H1 (cell line): ENCODE results near the gene HNF1B. TPM values are rescaled to one million over a fixed set of nuclear protein-coding genes. Genes with fewer than 3 reads are reported as not detected.

Experiments used
- CTCF ChIA-PET: fragments of 300-600 bp; sonication (Branson Sonifier 250); formaldehyde crosslinking; loops from one replicate; lab custom pipeline; 2021; ENCODE audit not compliant: partially characterized antibody; lab: Charles Lee
- POLR2A ChIA-PET: fragments of 300-600 bp; sonication (Branson Sonifier 250); formaldehyde crosslinking; loops from one replicate; lab custom pipeline; 2021; ENCODE audit warnings: inconsistent platforms; ENCODE audit not compliant: partially characterized antibody; lab: Charles Lee
- DNase-seq, 2 experiments: peaks; one replicate each; pipeline versions ENCODE4 v3.0.0 to v3.0.0-alpha.2; 2010 to 2022; ENCODE audit warnings: low spot score in 2 of 2, low read depth in 1 of 2, mixed read lengths in 1 of 2
- FAIRE-seq: peaks from 2 replicates; lab custom pipeline; 2011; peaks lifted over from hg19 to GRCh38; lab: Jason Lieb, UNC
- H2AFZ ChIP-seq: 2 replicates; pipeline ENCODE4 v1.8.1; 2012; ENCODE audit warnings: low read length, inconsistent platforms
- H2AK5ac ChIP-seq: 2 replicates; pipeline ENCODE4 v1.6.1; 2013; ENCODE audit warnings: low read depth, low read length
- H2BK120ac ChIP-seq: replicated peaks from 2 replicates; pipeline ENCODE3; 2013; ENCODE audit warnings: low read depth, low read length, inconsistent platforms
- H2BK12ac ChIP-seq: 2 replicates; pipeline ENCODE4 v1.6.1; 2013; ENCODE audit warnings: low read depth, low read length
- H2BK15ac ChIP-seq: 2 replicates; pipeline ENCODE4 v1.6.1; 2013; ENCODE audit warnings: low read length
- H2BK20ac ChIP-seq: 2 replicates; pipeline ENCODE4 v1.6.1; 2013; ENCODE audit warnings: low read length
- H2BK5ac ChIP-seq: 2 replicates; pipeline ENCODE4 v1.6.1; 2013; ENCODE audit warnings: low read depth, low read length
- H3K14ac ChIP-seq: 2 replicates; pipeline ENCODE4 v1.6.1; 2013; ENCODE audit warnings: inconsistent platforms; ENCODE audit not compliant: insufficient read length
- H3K18ac ChIP-seq: 2 replicates; pipeline ENCODE4 v1.6.1; 2013; ENCODE audit warnings: low read length; ENCODE audit errors: extremely low read depth
- H3K23ac ChIP-seq: 2 replicates; pipeline ENCODE4 v1.6.1; 2013; ENCODE audit warnings: inconsistent platforms; ENCODE audit not compliant: insufficient read length
- H3K23me2 ChIP-seq: 2 replicates; pipeline ENCODE4 v1.6.1; 2013; ENCODE audit warnings: low read depth, low read length
- H3K27ac ChIP-seq: 2 replicates; pipeline ENCODE4 v1.6.1; 2011; ENCODE audit warnings: low read depth, low read length, inconsistent platforms
- H3K27me3 ChIP-seq, 4 experiments: replicated peaks in 1 of 4; 1 replicate in 1 of 4; 2 replicates in 3 of 4; pipeline versions ENCODE4 v1.6.1 to v1.8.1; 2011 to 2013; ENCODE audit warnings: low read length in 3 of 4, mild to moderate bottlenecking in 3 of 4, inconsistent platforms in 2 of 4, mixed read lengths in 2 of 4, moderate library complexity in 1 of 4; ENCODE audit not compliant: control insufficient read depth in 3 of 4, insufficient read depth in 3 of 4; ENCODE audit errors: extremely low read depth in 1 of 4
- H3K36me3 ChIP-seq, 4 experiments: 2 replicates each; pipeline versions ENCODE4 v1.6.1 to v1.8.1; 2011 to 2013; ENCODE audit warnings: mild to moderate bottlenecking in 4 of 4, low read length in 3 of 4, moderate library complexity in 2 of 4, control low read depth in 1 of 4, inconsistent platforms in 1 of 4; ENCODE audit not compliant: insufficient read depth in 4 of 4, control insufficient read depth in 2 of 4
- H3K4ac ChIP-seq: replicated peaks from 2 replicates; pipeline ENCODE3; 2013; ENCODE audit warnings: low read length, low read depth, mixed read lengths, inconsistent platforms; ENCODE audit not compliant: insufficient read length
- H3K4me1 ChIP-seq, 4 experiments: replicated peaks in 1 of 4; 1 replicate in 1 of 4; 2 replicates in 3 of 4; pipeline versions ENCODE4 v1.6.1 to v1.8.1; 2011 to 2013; ENCODE audit warnings: low read length in 3 of 4, inconsistent platforms in 2 of 4, mixed read lengths in 1 of 4; ENCODE audit not compliant: insufficient read depth in 4 of 4, control insufficient read depth in 3 of 4
- H3K4me2 ChIP-seq, 2 experiments: 2 replicates each; pipeline versions ENCODE4 v1.6.1 to v1.8.1; 2011 to 2013; ENCODE audit warnings: low read depth in 2 of 2, low read length in 2 of 2, control low read depth in 1 of 2, inconsistent platforms in 1 of 2, mild to moderate bottlenecking in 1 of 2; ENCODE audit not compliant: insufficient read depth in 1 of 2
- H3K4me3 ChIP-seq, 4 experiments: fragments of 200-600, 300-600 bp in 1 of 4; sonication (generic), shearing (Covaris generic), sonication (Bioruptor Twin) in 1 of 4; 2 replicates each; pipeline versions ENCODE4 v1.5.1 to v1.8.1; 2011 to 2016; ENCODE audit warnings: low read length in 4 of 4, low read depth in 3 of 4, control low read depth in 2 of 4, inconsistent platforms in 2 of 4, mild to moderate bottlenecking in 2 of 4, mixed read lengths in 1 of 4, moderate library complexity in 1 of 4; ENCODE audit not compliant: insufficient read depth in 2 of 4; ENCODE audit errors: extremely low read depth in 1 of 4
- H3K56ac ChIP-seq: replicated peaks from 2 replicates; pipeline ENCODE3; 2013; ENCODE audit warnings: low read depth, mild to moderate bottlenecking, mixed read lengths, low read length, inconsistent platforms; ENCODE audit not compliant: insufficient read length
- H3K79me1 ChIP-seq: 2 replicates; pipeline ENCODE4 v1.6.1; 2013; ENCODE audit warnings: low read depth, low read length, control low read depth
- H3K79me2 ChIP-seq, 2 experiments: 2 replicates each; pipeline versions ENCODE4 v1.6.1 to v1.8.1; 2012 to 2013; ENCODE audit warnings: low read length in 2 of 2, mild to moderate bottlenecking in 2 of 2, inconsistent platforms in 1 of 2; ENCODE audit not compliant: insufficient read depth in 2 of 2, control insufficient read depth in 1 of 2
- H3K9ac ChIP-seq, 4 experiments: replicated peaks in 1 of 4; 1 replicate in 1 of 4; 2 replicates in 3 of 4; pipeline versions ENCODE4 v1.6.1 to v1.8.1; 2011 to 2013; ENCODE audit warnings: low read depth in 3 of 4, low read length in 3 of 4, control low read depth in 2 of 4, mild to moderate bottlenecking in 2 of 4, moderate library complexity in 2 of 4, inconsistent platforms in 1 of 4; ENCODE audit errors: extremely low read depth in 1 of 4
- H3K9me3 ChIP-seq, 2 experiments: 2 replicates each; pipeline versions ENCODE4 v1.6.1 to v1.8.1; 2012 to 2013; ENCODE audit warnings: mild to moderate bottlenecking in 2 of 2, moderate library complexity in 2 of 2, control low read depth in 1 of 2, inconsistent platforms in 1 of 2, low read depth in 1 of 2, low read length in 1 of 2, mixed read lengths in 1 of 2; ENCODE audit not compliant: insufficient read depth in 2 of 2
- H4K20me1 ChIP-seq, 2 experiments: replicated peaks in 1 of 2; 2 replicates each; pipeline versions ENCODE3 to v1.8.1; 2011 to 2013; ENCODE audit warnings: inconsistent platforms in 2 of 2, low read length in 2 of 2, mild to moderate bottlenecking in 1 of 2; ENCODE audit not compliant: insufficient read depth in 2 of 2, control insufficient read depth in 1 of 2
- H4K5ac ChIP-seq: 2 replicates; pipeline ENCODE4 v1.6.1; 2013; ENCODE audit warnings: low read length, low read depth, mixed read lengths, inconsistent platforms; ENCODE audit not compliant: insufficient read length
- H4K8ac ChIP-seq: 2 replicates; pipeline ENCODE4 v1.8.0; 2013; ENCODE audit warnings: mild to moderate bottlenecking, moderate library complexity, low read length, inconsistent platforms; ENCODE audit not compliant: insufficient read depth; ENCODE audit errors: extremely low read depth
- H4K91ac ChIP-seq: replicated peaks from 2 replicates; pipeline ENCODE3; 2013; ENCODE audit warnings: low read length, mixed read lengths, inconsistent platforms; ENCODE audit not compliant: insufficient read length
- CTCF ChIP-seq, 3 experiments: IDR thresholded peaks; 1 replicate in 2 of 3; 2 replicates in 1 of 3; pipeline versions ENCODE4 v1.5.1 to v1.6.1; 2011; ENCODE audit warnings: low read length in 3 of 3, mild to moderate bottlenecking in 3 of 3, inconsistent platforms in 2 of 3, low read depth in 1 of 3, moderate library complexity in 1 of 3; ENCODE audit not compliant: insufficient read depth in 1 of 3; ENCODE audit errors: control extremely low read depth in 1 of 3
- MAFK ChIP-seq: IDR thresholded peaks from 2 replicates; pipeline ENCODE4 v1.6.1; 2012; ENCODE audit warnings: low read depth, mild to moderate bottlenecking, improper control_type of control experiment, low read length
- POU5F1 ChIP-seq: IDR thresholded peaks from 2 replicates; pipeline ENCODE4 v1.6.1; 2011; ENCODE audit warnings: low read depth, mild to moderate bottlenecking, low read length, moderate library complexity
- RAD21 ChIP-seq, 2 experiments: IDR thresholded peaks in 1 of 2; conservative IDR thresholded peaks in 1 of 2; 2 replicates each; pipeline ENCODE4 v1.6.1; 2011; ENCODE audit warnings: low read depth in 2 of 2, low read length in 2 of 2, improper control_type of control experiment in 1 of 2, inconsistent platforms in 1 of 2, mild to moderate bottlenecking in 1 of 2, moderate library complexity in 1 of 2
- RXRA ChIP-seq: IDR thresholded peaks from 2 replicates; pipeline ENCODE4 v1.6.1; 2011; ENCODE audit warnings: low read depth, mild to moderate bottlenecking, low read length, moderate library complexity; ENCODE audit not compliant: insufficient read depth
- SP4 ChIP-seq: IDR thresholded peaks from 2 replicates; pipeline ENCODE4 v1.6.1; 2012; ENCODE audit warnings: low read length, inconsistent platforms
- TEAD4 ChIP-seq: IDR thresholded peaks from 2 replicates; pipeline ENCODE4 v1.6.1; 2012; ENCODE audit warnings: low read depth, low read length, inconsistent platforms, mixed read lengths
- WGBS, 2 experiments: shearing (Covaris generic) in 1 of 2; methylation state at CpG; one replicate each; pipeline versions ENCODE4 v1.1.6 to v1.1.7; 2013 to 2015; ENCODE audit warnings: low lambda C conversion rate in 2 of 2, mixed read lengths in 2 of 2, inconsistent platforms in 1 of 2, low coverage in 1 of 2, missing lambda C conversion rate in 1 of 2; ENCODE audit not compliant: insufficient replicate concordance in 2 of 2, insufficient coverage in 1 of 2, insufficient read length in 1 of 2; ENCODE audit errors: extremely low coverage in 1 of 2, missing lambda C conversion rate in 1 of 2; 5-methylcytosine and 5-hydroxymethylcytosine counted together
- polyA plus RNA-seq, 7 experiments: library from polyadenylated mRNA; depleted of rRNA in 3 of 7; stranded (reverse) in 5 of 7; unstranded in 2 of 7; fragments of >200 nt in 5 of 7; fragments of 200-250 nt in 2 of 7; gene quantifications; 1 replicate in 5 of 7; 2 replicates in 1 of 7; 4 replicates in 1 of 7; pipeline versions ENCODE4 v1.2.1 to v1.2.3, GENCODE V29; 2011 to 2013; ENCODE audit warnings: missing spikeins in 2 of 7, mixed read lengths in 2 of 7
- total RNA-seq: library from RNA; stranded (reverse); fragmentation: NEBNext Ultra II Directional; extraction: Animal tissue kit (Norgen Biotek cat#: 25700); gene quantifications from 2 replicates; pipeline ENCODE4 v1.2.1, GENCODE V29; 2021

The HNF1B gene
- total and polyA plus RNA-seq, 2 of the 8 experiments (the other 6 are each of a cell fraction or from before 2014, with no cell fraction given) = 0.13 to 0.30 TPM

- H3K4me3 ChIP-seq = no peak overlapping the region
- H4K8ac ChIP-seq = no peak overlapping the region
- no peak overlapping the region for H4K91ac ChIP-seq
- no peaks in the 10 kb centered on the region for H3K79me2 ChIP-seq
- TF ChIP-seq POU5F1 (no peak), TEAD4 (no peak), MAFK (no peak), CTCF (IDR thresholded peaks at IDR 0.05; ENCODE audit: control extremely low read depth in 1 of 3, insufficient read depth in 1 of 3, low read depth in 1 of 3, low read length in 3 of 3) (no peak), SP4 (no peak), RXRA (no peak), RAD21 (IDR thresholded peaks at IDR 0.05 in 1 of 2, conservative IDR thresholded peaks at IDR 0.05 in 1 of 2; ENCODE audit: low read depth in 2 of 2, low read length in 2 of 2) (no peak)
- no peak overlapping the region for H3K4me2 ChIP-seq
- peaks cover 2% of the 10 kb centered on the region in 2 experiments for H4K20me1 ChIP-seq
- H3K27me3 ChIP-seq = peaks cover 11 to 55% (median 37%) of the 10 kb centered on the region in 4 experiments
- no peak overlapping the region for H3K4ac ChIP-seq
- no peak overlapping the region for H2AK5ac ChIP-seq
- no peak overlapping the region for H3K18ac ChIP-seq
- no peak overlapping the region for H2BK20ac ChIP-seq
- no peaks in the 10 kb centered on the region for H3K36me3 ChIP-seq
- H3K9ac ChIP-seq = no peak overlapping the region
- no peak overlapping the region for H2BK120ac ChIP-seq
- no peak overlapping the region for H3K14ac ChIP-seq
- H4K5ac ChIP-seq = no peak overlapping the region
- peaks cover 0 to 3% (median 0%) of the 10 kb centered on the region in 4 experiments; a peak in 2 of 7 replicates for H3K4me1 ChIP-seq
- H3K27ac ChIP-seq = no peak overlapping the region
- no peak overlapping the region for H2BK15ac ChIP-seq
- no peaks in the 10 kb centered on the region for H3K79me1 ChIP-seq
- no peaks in the 10 kb centered on the region for H3K23me2 ChIP-seq
- ChIA-PET POLR2A (no interaction called here), CTCF (interaction anchor here (2.9 to 5.0 kb wide), 2 partner anchors 12 to 34 kb away, joined by 8 to 30 read pairs; no protein-coding TSS in a partner anchor)
- DNase-seq (no peak), FAIRE-seq (no peak)
- no peaks in the 10 kb centered on the region for H3K9me3 ChIP-seq
- WGBS, 2 experiments = 82% methylated on average over 6 of the region's 6 CpGs; no CpG with 5 or more reads in 1 of the 2 experiments
- no peak overlapping the region for H2BK12ac ChIP-seq
- no peak overlapping the region for H3K56ac ChIP-seq
- H3K23ac ChIP-seq = no peak overlapping the region
- H2BK5ac ChIP-seq = no peak overlapping the region
- H2AFZ ChIP-seq = no peak overlapping the region
Measured at GRCh38 chr17:37736428-37736827, 8.4 kb downstream of the HNF1B start.
